Gastroesophageal sphincter (tissue), 4 donors: ENCODE results near the gene APBA1. TPM values are rescaled to one million over a fixed set of nuclear protein-coding genes. Genes with fewer than 3 reads are reported as not detected.

Source experiments
- ATAC-seq: fragments of 150-250 bp; one replicate; pipeline ENCODE4 v1.9.1; 2016; ENCODE audit warnings: mild to moderate bottlenecking, moderate library complexity
- H3K27ac ChIP-seq, 4 donors: fragments of 200-600 bp; sonication (generic) in 3 of 4; 1 replicate in 3 of 4; 2 replicates in 1 of 4; pipeline ENCODE4 v1.5.1; 2016 to 2019
- H3K27me3 ChIP-seq: fragments of 200-600 bp; sonication (generic); one replicate; pipeline ENCODE4 v1.5.1; 2019
- H3K36me3 ChIP-seq, 2 donors: fragments of 200-600 bp; sonication (generic); one replicate each; pipeline ENCODE4 v1.5.1; 2019; ENCODE audit warnings: control low read depth in 1 of 2
- H3K4me1 ChIP-seq, 3 donors: fragments of 200-600 bp; sonication (generic); 1 replicate in 2 of 3; 2 replicates in 1 of 3; pipeline ENCODE4 v1.5.1; 2016 to 2019; ENCODE audit warnings: control low read depth in 2 of 3
- H3K4me3 ChIP-seq, 2 donors: fragments of 200-600 bp; sonication (generic); one replicate each; pipeline ENCODE4 v1.5.1; 2019; ENCODE audit warnings: mild to moderate bottlenecking in 1 of 2, moderate library complexity in 1 of 2
- H3K9me3 ChIP-seq, 3 donors: fragments of 200-600 bp; sonication (generic); one replicate each; pipeline ENCODE4 v1.5.1; 2017 to 2019; ENCODE audit warnings: control low read depth in 2 of 3
- EP300 ChIP-seq: sonication (generic); formaldehyde crosslinking; IDR thresholded peaks from one replicate; pipeline ENCODE4 v1.6.1; 2017; ENCODE audit warnings: antibody characterized with exemption, mild to moderate bottlenecking
- POLR2A ChIP-seq, 2 donors: fragments of 450-650 bp; IDR thresholded peaks; one replicate each; pipeline ENCODE4 v1.6.1; 2017; ENCODE audit warnings: antibody characterized with exemption in 2 of 2, mild to moderate bottlenecking in 2 of 2, moderate library complexity in 1 of 2
- POLR2AphosphoS5 ChIP-seq: sonication (generic); formaldehyde crosslinking; IDR thresholded peaks from one replicate; pipeline ENCODE4 v1.6.1; 2017; ENCODE audit warnings: antibody characterized with exemption
- WGBS, 2 donors: methylation state at CpG; one replicate each; pipeline ENCODE4 v1.1.5; 2018; ENCODE audit warnings: low coverage in 1 of 2; 5-methylcytosine and 5-hydroxymethylcytosine counted together
- total RNA-seq, 4 donors: library from RNA; depleted of rRNA; stranded (reverse); fragments of >200 nt; gene quantifications; one replicate each; pipeline ENCODE4 v1.1.0, GENCODE V29; 2016
- TF ChIP-seq, protein P1 (sequence below), 4 experiments: fragments of 200-600 bp in 2 of 4; fragments of 450-650 bp in 2 of 4; sonication (generic) in 1 of 4; IDR thresholded peaks; one replicate each; pipeline ENCODE4 v1.5.1; 2017 to 2019; ENCODE audit warnings: antibody characterized with exemption in 4 of 4, mild to moderate bottlenecking in 2 of 4, moderate library complexity in 2 of 4

APBA1 gene
- total RNA-seq, 4 donors from 2014 or later: 4.7 to 10.5 (median 5.8) TPM

DNA sequence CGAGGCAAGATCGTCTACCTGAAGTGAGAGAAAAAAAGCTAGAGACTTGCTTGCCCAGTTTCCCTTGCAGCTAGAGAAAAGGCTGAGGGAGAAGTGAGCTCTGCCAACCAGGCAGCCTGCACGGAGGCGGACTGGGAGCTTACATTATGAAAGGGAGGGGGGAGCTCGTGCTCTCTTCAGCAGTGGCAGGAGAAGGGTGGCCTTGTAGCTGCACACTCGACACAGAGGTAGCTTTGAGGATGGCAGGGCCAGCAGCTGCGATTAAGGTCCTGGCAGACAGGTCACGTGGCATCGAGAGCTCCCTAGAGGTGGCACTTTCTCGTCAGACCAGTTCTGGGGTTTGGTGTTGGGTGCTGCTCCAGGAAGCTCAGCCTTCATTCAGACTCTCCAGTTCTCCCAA, 26.7 kb downstream of the APBA1 start:
- no peak overlapping the region for H3K4me3 ChIP-seq
- ATAC-seq: no peak
- 68 to 74% methylated on average over 4 to 5 of the region's 10 CpGs for WGBS, 2 donors
- no peaks in the 10 kb centered on the region for H3K9me3 ChIP-seq
- no peaks in the 10 kb centered on the region for H3K4me1 ChIP-seq
- H3K27me3 ChIP-seq: no peaks in the 10 kb centered on the region
- TF ChIP-seq EP300 (no peak), POLR2AphosphoS5 (no peak), POLR2A (IDR thresholded peaks at IDR 0.05) (no peak)
- TF ChIP-seq, protein P1, sequence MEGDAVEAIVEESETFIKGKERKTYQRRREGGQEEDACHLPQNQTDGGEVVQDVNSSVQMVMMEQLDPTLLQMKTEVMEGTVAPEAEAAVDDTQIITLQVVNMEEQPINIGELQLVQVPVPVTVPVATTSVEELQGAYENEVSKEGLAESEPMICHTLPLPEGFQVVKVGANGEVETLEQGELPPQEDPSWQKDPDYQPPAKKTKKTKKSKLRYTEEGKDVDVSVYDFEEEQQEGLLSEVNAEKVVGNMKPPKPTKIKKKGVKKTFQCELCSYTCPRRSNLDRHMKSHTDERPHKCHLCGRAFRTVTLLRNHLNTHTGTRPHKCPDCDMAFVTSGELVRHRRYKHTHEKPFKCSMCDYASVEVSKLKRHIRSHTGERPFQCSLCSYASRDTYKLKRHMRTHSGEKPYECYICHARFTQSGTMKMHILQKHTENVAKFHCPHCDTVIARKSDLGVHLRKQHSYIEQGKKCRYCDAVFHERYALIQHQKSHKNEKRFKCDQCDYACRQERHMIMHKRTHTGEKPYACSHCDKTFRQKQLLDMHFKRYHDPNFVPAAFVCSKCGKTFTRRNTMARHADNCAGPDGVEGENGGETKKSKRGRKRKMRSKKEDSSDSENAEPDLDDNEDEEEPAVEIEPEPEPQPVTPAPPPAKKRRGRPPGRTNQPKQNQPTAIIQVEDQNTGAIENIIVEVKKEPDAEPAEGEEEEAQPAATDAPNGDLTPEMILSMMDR (IDR thresholded peaks at IDR 0.05): no peak
- H3K27ac ChIP-seq: no peak overlapping the region
- H3K36me3 ChIP-seq: no peaks in the 10 kb centered on the region

DNA sequence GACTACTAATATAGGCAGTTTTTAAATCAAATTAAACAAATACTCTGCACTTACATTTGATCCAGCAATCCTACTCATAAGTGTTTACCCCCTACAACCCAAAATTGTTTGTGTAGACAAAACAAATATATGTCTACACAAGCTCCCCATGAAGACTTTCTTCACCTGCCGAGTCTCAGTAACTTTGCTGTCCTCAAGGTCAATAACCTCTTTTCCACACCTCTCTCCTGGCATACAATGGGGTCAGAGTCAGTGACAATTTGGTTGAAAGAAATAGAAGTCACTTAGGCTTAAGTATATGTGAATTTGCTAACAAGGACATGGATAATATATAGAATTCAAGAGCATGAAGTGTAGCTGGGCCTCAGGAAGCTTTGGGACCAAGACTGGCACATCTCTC, 29.1 kb downstream of the APBA1 start:
- no peak for ATAC-seq
- WGBS, 2 donors: 78 to 100% methylated on average over 1 of the region's 1 CpG
- no peak for TF ChIP-seq POLR2A (IDR thresholded peaks at IDR 0.05)
- Histone ChIP-seq H3K4me3 (no peak overlapping the region), H3K27me3 (no peaks in the 10 kb centered on the region), H3K4me1 (no peaks in the 10 kb centered on the region), H3K36me3 (no peaks in the 10 kb centered on the region), H3K27ac (no peak overlapping the region), H3K9me3 (no peaks in the 10 kb centered on the region)

DNA sequence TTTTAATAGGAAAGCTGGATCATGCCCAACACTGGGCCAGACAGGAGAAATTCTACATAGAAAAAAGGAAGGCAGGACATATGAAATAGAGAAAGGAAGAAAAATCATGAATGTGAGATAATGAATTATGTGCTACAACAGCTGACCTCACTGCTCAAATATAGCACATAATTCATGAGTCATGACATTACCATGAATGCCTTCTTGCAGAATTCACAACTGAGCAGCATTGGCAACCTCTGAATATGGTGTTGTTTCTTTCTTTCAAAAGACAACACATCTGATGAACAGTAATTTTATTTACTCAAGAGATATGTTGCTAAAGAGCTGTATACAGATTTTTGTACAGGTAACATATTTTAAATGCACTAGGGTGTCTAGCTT, 34.4 kb downstream of the APBA1 start:
- no peaks in the 10 kb centered on the region for H3K27me3 ChIP-seq
- no peaks in the 10 kb centered on the region for H3K4me1 ChIP-seq
- H3K9me3 ChIP-seq: no peaks in the 10 kb centered on the region
- H3K27ac ChIP-seq: no peak overlapping the region
- no peak overlapping the region for H3K4me3 ChIP-seq
- no peak for TF ChIP-seq POLR2AphosphoS5
- TF ChIP-seq, protein P1 (IDR thresholded peaks at IDR 0.05): no peak
- no peak for TF ChIP-seq POLR2A (IDR thresholded peaks at IDR 0.05)
- no peak for TF ChIP-seq EP300
- H3K36me3 ChIP-seq: no peaks in the 10 kb centered on the region
- ATAC-seq: no peak

DNA sequence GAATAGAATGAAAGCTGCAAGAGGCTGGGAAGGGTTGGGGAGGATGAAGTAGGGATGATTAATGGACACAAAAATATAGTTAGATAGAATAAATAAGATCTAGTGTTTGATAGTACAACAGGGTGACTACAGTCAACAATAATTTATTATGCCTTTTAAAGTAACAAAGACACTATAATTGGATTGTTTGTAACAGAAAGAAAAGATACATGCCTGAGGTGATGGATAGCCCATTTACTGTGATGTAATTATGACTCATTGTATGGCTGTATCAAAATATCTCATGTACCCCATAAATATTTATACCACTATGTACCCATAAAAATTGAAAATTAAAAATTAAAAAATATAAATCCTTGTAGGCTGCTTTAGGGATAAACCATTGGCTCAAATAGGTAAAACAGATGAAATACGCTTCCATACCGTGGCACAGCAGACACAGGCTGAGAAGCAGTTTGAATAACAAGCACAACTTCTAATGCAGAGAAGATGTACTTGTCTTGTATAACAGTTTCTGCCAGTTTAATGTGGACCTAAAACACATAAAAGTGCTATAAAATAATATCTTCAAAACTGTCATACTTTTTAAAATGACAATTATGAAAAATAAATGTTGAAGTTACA, 34.9 kb downstream of the APBA1 start:
- Histone ChIP-seq H3K27me3 (no peaks in the 10 kb centered on the region), H3K9me3 (no peaks in the 10 kb centered on the region), H3K4me3 (no peak overlapping the region), H3K4me1 (no peaks in the 10 kb centered on the region), H3K27ac (no peak overlapping the region), H3K36me3 (no peaks in the 10 kb centered on the region)
- 88 to 94% methylated on average over 2 of the region's 2 CpGs for WGBS, 2 donors
- TF ChIP-seq POLR2AphosphoS5 (no peak), POLR2A (IDR thresholded peaks at IDR 0.05) (no peak), EP300 (no peak)
- TF ChIP-seq, protein P1 (IDR thresholded peaks at IDR 0.05): no peak
- ATAC-seq: no peak

DNA sequence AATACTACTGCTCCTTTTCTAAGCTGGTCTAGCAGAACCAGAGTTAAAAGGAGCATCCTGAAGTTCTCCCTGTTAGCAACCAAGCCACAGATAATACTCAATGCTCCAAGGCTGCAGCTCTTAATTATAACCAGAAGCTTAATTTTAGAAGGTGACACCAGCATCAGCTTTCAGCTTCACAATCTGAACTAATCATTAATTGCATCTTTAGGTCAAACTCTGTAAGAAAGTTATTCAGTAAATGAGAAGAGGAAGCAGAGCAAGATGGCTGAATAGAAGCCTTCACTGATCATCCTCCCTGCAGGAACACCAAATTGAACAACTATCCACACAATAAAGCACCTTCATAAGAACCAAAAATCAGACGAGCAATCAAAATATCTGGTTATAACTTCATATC, 38.5 kb downstream of the APBA1 start:
- Histone ChIP-seq H3K36me3 (no peaks in the 10 kb centered on the region), H3K4me3 (no peak overlapping the region), H3K9me3 (no peaks in the 10 kb centered on the region), H3K27ac (no peak overlapping the region), H3K4me1 (no peaks in the 10 kb centered on the region), H3K27me3 (no peaks in the 10 kb centered on the region)
- WGBS, 2 donors: 45 to 100% methylated on average over 1 of the region's 1 CpG
- TF ChIP-seq POLR2AphosphoS5: no peak
- TF ChIP-seq POLR2A (IDR thresholded peaks at IDR 0.05): no peak
- TF ChIP-seq, protein P1 (IDR thresholded peaks at IDR 0.05): no peak
- TF ChIP-seq EP300: no peak
- ATAC-seq: no peak
